GM21786 (cell line): ENCODE results near the gene ZNF621.
A peak's percentile ranks its signal among the peaks of the same experiment; 100 is the strongest.

Experiments
- ATAC-seq: cut with Tn5 transposase; IDR thresholded peaks from one replicate; pipeline ENCODE4 v1.9.1; 2021; ENCODE audit not compliant: unreplicated experiment

Gene ZNF621

DNA sequence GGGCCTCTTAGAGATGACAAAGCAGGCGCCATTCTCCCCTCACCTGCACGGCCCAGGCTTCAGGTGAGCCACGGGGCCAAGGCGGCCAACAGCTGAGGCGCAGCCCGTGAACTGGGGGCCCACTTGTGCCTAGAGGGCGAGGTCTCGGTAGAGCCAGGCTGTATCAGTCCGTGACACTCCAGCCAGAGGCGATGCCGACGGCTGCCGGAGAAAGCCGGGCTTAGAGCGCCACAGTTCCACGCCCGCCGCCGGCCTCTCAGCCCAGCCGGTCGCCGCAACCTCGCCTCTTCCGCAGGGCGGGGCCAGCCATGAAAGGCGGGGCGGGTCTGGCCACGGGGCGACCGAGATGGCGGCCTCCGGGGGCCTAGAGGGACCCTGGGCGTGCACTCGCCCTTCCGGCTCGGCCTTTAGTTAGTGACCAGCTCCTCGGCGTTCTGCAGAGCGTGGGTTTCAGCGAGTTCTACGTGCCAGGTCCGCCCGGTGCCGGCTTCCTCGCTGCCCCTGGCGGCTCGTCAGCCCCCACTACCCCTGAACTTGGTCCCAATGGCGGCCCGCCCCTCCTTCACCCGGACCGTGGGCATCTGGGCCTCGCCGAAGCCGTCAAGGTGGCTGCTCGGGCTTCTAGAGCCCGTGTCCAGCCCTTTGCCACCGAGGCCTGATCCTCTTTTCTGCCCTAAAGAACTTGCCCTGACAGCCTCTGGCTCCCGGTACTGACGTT is at the start of gene ZNF621:
Gene ZNF621 (plus strand): TSS at position 393 of the 718 bp plus-strand sequence. CDS start 881 bp downstream, outside the sequence.
- ATAC-seq: peak; percentile 96

DNA sequence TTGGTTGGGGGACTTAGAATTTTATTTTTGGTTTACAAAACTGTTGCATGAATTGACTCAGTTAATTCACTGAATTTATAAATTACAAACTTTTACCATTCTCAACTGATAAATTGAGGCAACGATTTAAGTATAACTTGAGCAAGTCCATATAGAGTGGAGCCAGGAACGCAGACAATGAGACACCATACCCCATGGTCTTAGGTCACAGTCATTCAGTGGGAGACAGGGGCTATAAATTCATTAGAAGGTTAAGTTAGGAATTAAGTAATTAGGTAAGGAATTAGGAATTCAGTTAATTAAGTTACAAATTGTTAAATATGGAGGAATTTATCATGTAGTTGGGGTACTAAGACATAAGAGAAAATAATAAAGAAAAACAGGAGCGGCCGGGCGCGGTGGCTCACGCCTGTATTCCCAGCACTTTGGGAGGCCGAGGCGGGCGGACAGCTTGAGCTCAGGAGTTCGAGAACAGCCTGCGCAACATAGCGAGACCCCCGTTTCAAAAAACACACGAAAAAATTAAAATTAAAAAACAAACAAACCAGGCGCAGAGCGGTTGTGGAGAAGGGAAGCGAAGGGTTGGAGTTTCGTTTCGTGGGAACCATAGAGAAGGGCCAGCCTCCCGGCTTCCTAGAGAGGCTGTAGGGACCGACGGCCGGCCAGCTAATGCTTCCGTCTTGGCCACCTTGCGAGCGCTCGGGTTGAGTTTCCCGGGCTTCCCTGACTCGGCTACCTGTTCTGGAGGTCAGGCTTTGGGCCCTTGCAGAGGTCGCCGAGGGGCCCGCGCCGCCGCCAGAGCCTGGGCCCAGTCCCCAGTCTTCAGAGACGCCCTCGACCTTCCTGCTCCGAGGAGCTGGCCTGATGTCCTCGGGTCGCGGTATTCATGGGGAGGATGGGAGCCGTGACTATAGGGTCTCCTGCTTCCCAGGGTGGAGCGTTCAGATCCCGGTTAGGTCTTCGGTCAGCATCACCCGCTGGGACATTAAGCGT is 48.0 kb upstream of the ZNF621 start, which contains the start of gene ZNF619:
Gene ZNF619 (plus strand): TSS at position 645 of the 993 bp plus-strand sequence. CDS start 858 bp downstream, outside the sequence.
- peak; percentile 84 for ATAC-seq

DNA sequence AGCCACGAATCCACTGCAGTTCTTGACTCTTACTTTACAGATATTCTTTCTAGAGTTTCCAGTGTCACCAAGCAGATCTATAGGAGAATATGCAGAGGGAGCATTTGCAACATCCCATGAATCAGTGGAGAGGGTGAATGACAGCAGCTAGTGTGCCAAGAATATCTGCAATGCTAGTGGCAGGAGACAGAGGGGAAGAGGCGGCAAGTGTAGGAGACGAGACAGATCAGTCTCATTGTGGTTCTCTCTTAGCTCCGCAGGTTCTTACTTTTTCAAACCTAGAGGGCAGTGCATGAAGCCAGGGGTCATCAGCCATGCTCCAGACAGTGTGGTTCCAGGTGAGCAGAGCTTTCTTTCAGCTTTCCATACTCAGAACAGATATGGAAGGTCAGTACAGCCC is 47.1 kb upstream of the ZNF621 start:
- ATAC-seq: no peak

DNA sequence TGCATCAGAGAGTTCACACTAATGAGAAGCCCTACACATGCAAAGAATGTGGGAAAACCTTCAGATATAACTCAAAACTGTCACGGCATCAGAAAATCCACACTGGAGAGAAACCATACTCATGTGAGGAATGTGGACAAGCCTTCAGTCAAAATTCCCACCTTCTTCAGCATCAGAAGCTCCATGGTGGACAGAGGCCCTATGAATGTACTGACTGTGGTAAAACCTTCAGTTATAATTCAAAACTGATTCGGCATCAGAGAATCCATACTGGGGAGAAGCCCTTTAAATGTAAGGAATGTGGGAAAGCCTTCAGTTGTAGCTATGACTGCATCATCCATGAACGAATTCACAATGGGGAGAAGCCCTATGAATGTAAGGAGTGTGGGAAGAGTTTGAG is 37.6 kb upstream of the ZNF621 start:
- ATAC-seq: no peak

DNA sequence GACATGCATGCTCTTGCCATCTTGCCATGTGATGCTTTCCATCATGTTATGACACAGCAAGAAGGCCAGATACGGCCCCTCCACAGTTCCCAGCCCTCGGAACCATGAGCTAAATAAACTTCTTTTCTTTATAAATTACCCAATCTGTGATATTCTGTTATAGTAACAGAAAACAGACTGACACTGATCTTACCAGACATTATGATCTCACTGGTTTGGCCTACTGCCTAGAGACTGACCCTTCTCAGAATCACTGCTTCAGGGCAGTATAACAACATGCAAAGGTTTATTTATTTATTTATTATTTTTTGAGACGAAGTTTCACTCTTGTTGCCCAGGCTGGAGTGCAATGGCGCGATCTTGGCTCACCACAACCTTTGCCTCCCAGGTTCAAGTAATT is 33.8 kb upstream of the ZNF621 start:
- no peak for ATAC-seq

DNA sequence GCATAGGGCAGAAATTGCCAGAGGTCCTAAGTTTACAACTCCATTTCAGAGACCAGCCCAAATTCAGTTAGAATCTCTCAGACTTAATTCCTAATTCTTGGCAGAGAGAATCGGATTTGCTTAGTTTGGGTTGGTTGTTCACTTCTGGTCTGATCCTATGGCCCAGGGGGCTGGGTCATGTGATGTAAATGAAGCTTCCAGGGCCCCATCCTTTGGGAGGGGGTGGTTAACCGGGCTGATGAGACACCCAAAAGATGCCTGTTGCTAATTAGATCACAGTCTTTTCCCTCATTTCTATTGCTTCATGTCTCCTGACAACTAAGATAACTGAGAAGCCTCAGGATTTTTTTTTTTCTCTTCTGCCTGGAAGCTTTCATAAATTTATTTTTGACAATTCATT is 30.1 kb upstream of the ZNF621 start:
- ATAC-seq: no peak

DNA sequence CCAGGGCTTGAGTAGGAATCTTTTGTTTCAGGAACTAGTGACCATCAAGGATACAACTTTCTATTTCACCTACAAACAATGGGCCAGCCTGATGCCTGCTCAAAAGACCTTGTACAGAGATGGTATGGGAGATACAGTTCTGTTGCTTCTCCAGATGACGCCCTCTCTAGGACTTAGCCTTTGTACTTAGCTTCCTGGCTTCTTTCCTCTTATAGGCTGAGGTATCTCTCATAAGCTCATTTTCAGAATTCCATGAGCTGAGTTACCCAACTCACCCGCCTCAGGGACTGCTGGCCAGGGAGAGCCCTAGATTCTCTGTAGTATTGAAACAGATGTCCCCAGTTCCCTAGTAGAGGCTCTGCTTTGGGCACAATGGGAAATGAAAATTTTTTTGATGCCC is 27.5 kb upstream of the ZNF621 start:
- ATAC-seq: no peak

DNA sequence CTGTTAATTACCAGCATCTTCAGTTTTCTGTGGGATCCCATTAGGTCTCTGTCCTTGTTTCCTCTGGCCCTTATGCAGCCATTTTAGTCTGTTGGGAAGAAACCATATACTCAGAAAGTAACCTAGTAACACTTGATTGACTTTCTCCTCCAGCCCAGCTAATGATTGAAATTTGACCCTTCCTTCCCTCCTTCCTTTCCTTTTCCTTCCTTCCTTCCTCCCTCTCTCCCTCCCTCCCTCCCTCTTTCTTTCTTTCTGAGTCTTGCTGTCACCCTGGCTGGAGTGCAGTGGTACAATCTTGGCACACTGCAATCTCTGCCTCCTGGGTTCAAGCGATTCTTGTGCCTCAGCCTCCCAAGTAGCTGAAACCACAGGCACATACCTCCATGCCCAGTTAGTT is 24.8 kb upstream of the ZNF621 start:
- no peak for ATAC-seq

DNA sequence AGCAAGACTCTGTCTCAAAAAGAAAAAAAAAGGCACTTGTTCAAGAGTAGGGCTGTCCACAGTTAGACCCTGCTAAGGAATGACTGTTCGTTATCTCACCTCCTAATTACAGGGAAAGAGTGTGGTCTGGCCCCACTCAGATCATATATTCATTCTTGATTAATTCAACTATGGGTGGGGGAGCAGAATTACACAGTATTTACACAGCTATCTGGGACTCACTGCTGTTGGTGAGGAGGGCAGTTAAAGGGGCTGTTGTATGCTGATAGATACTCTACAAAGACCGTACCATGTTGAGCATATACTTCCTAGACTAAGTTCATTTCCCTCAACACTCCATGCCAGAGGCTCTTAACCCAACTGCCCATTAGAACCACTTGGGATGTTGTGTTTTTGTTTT is 22.7 kb upstream of the ZNF621 start:
- ATAC-seq: no peak

DNA sequence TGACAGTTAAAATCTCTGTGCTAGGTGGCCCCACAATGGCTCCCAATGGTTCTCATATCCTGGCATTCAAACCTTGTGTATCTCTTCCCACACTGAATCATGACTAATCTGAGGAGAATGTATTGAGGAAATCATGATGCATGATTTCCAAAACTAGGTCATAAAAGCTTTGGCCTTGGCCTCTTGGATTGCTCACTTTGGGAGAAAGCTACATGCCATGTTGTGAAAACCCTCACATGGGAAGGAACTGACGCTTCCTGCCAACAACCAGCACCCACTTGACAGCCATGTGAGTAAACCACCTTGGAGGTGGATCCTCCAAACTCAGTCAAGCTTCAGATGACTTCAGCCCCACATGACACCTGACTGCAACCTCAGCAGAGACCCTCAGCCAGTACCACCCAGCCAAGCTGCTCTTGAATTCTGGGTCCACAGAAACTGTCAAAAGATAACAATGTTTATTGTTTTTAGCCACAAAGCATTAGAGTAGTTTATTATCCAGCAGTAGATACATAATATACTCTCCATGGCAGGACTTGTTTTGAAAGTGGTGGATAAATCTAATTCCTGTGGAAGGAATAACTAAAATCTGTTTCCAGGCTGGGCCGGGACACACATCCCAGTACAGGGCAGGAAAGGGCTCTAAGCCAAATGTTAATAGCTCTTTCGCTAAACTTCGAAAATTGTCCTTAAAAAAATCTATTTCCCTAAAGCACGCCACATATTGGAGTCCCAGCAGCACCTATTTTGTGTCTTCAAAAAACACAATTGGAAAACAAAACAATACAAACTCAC is 19.9 kb upstream of the ZNF621 start:
- no peak for ATAC-seq

DNA sequence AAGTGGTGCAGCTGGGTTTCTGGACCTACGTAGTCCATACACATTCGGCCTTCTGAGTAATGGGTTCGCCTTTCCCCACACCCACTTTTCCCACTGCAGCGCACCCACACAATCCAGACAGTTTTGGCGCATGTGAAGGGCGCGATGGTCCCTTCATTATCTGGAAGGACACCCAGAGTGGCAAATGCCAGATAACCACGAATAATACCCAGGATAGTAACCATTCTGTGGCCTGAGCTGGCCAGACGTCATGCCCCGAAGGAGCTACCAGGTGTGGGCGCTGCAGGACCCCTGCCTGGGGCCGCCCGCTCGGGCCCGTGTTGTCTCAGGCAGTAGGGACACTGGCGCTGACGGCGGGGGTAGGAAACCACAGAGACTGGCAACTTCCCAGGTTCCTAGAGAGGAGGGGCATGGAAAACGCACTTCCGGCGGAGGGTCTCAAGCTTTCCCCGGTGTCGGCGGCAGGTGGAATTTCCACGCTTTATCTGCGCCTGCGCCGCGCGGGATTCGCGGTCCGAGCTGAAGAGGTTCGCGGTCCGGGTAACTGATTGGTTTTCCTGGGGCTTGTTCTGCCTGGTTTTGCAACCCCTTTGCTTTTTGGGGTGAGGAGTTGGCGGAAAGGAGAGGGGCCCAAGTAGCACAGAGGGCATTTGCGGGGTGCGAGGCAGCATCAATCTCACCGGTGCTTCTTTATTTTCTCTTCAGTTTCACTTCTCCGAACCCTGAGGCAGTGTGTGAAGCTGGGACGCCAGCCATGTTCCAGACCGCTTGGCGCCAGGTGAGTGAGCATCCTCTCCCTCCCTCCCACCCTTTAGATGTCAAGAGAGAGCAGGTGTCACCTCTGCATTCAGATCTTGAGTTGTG is 18.9 kb upstream of the ZNF621 start, which contains the start of gene ZNF620:
Gene ZNF620 (plus strand): TSS at position 441 of the 864 bp plus-strand sequence. CDS start 314 bp downstream, at position 755.
- ATAC-seq: peak; percentile 81

DNA sequence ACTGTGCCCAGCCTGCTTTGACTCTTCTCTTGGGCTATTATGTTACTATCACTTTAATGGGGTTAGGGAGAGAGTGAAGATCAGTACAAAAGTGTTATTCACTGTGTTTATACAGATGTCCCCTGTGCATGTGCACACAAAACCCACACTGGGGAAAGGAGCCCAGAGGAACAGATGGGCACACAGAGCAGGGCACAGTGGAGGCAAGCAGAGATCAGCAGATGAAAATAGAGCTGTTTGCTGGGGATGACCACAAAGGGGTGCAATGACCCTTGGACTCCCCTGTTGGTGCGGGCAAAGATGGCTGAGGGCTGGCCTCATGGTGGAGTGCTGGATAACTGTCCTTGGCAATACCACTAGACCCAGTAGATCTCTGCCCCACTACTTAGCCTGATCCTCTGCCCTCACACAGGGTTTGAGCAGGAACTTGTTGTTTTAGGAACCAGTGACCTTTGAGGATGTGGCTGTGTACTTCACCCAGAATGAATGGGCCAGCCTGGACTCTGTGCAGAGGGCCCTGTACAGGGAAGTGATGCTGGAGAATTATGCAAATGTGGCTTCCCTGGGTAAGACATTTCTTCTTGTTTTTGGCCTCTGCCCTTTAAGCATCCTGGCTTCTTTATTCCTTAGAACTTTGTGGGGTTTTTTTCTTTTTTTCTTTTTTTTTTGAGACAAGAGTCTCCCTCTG is 13.6 kb upstream of the ZNF621 start:
- ATAC-seq: no peak

DNA sequence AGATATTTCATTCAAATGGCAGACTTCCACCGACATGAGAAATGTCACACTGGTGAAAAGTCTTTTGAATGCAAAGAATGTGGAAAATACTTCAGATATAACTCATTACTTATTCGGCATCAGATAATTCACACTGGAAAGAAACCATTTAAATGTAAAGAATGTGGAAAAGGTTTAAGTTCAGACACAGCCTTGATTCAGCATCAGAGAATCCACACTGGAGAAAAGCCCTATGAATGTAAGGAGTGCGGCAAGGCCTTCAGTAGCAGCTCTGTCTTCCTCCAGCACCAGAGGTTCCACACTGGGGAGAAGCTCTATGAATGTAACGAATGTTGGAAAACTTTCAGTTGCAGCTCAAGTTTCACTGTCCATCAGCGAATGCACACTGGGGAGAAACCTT is 8.6 kb upstream of the ZNF621 start:
- ATAC-seq: no peak

DNA sequence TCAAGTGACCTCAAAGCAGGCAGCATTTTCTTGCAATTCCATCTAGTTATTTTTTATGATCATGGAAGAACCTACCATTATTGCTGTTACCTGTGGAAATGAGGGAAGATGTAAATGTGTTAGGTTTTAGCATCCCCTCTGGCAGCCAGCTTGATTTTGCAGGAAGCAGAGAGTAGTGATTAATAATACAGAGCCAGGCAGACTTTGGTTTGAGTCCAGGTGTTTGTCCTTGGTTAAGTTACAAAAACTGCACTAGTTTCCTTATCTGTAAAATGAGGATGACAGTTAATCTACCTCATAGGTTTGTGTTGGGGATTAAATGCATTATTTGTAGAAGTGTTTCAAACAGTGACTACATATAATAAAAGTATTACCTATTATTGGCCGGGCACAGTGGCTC is 6.7 kb upstream of the ZNF621 start:
- no peak for ATAC-seq

DNA sequence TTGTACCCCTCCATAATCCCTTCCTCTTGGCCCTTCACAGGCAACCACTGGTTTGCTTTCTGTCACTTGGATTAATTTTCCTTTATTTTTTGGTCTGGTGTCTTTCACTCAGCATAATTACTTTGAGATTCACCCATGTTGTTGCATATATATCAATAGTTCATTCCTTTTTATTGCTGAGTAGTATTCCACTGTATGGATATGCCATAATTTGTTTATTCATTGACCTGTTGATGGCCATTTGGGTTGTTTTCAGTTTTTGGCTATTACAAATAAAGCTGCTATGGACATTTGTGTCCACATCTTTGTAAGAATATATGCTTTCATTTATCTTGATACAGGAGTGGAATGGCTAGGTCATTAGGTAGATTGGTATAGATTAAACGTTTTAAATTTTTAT is 5.9 kb upstream of the ZNF621 start:
- no peak for ATAC-seq

DNA sequence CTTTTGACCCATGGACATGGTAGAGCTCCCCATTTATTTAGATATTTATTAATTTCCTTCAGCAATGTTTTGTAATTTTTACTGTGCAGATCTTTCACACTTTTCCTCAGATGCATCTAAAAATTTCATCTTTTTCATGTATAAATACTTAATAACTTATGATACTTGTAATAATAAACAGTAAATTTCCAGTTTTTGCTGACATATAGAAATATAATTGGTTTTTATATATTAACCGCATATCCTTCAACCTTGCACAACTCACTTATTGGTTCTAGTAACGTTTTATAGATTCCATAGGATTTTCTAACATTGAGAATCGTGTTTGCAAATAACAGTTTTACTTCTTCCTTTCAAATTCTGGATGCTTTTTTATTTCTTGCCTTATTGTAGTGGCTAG is 3.5 kb upstream of the ZNF621 start:
- ATAC-seq: no peak

DNA sequence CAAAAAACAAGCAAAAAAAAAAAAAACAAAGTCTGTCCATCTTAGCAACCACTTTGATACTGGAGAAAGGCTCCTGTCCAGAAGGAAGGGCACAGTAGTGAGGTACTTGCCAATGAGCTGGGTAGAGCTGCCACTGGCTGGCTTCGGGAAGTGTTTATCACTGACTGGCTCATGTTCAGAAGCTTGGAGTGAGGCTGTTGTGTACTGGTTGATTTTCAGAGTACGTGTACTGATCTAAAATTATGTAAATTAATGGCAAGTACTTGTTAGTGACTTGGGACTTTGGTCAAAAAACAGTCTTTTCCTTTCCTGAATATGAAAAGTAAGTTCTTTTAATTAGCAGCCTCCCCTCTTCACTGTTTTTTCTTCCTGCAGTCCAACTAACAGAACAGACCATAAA is 979 bp upstream of the ZNF621 start:
- ATAC-seq: no peak

DNA sequence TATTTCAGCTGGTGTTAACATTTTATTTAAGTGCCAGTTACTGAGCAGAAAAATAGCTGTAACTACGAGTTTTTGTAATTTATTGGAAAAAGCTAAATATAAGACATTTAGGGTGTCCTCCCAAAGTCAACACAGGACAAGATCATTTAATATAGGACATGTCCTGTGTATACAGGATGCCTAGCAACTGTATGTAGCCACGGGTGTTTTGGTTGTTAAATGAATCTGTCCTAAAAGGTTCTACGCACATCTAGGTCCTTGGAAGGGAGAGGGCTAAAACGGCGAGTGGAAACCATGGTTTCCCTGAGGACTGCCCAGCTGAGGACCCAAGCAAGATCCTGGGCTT is 565 bp upstream of the ZNF621 start:
- peak; percentile 9 for ATAC-seq

DNA sequence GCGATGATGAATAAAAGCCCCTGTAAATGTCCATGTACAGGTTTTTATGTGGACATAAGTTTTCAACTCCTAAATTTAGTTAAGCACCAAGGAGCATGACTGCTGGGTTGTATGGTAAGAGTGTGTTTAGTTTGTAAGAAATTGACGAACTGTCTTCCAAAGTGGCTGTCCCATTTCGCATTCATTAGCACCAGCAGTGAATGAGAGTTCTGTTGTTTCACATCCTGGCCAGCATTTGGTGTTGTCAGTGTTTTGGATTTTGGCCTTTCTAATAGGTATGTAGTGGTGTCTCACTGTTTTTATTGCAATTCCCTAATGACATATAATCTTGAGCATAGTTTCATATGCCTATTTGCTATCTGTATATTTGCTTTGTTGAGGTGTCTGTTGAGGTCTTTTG is 3.7 kb downstream of the ZNF621 start:
- no peak for ATAC-seq

DNA sequence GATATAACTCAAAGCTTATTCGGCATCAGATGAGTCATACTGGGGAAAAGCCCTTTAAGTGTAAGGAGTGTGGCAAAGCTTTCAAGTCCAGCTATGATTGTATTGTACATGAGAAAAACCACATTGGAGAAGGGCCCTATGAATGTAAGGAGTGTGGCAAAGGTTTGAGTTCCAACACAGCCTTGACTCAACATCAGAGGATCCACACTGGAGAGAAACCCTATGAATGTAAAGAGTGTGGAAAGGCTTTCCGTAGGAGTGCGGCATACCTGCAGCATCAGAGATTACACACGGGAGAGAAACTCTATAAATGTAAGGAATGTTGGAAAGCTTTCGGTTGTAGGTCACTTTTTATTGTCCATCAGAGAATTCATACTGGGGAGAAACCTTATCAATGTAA is 7.5 kb downstream of the ZNF621 start:
- ATAC-seq: no peak
